ENCODE results near the gene POLR3G. TPM values are rescaled to one million over a fixed set of nuclear protein-coding genes. Genes with fewer than 3 reads are reported as not detected.

POLR3G gene
- total and polyA plus RNA-seq, 12 donors, result 0.13 to 2.1 (median 0.54) TPM

- Histone ChIP-seq H3K4me1 (peaks cover 0 to 17% (median 11%) of the 10 kb centered on the region in 9 donors), H3K27ac (no peak overlapping the region), H3K4me3 (no peak overlapping the region), H3K36me3 (no peaks in the 10 kb centered on the region), H3K27me3 (peaks cover 5 to 58% (median 49%) of the 10 kb centered on the region in 7 donors), H3K9me3 (no peaks in the 10 kb centered on the region)
- no peak for TF ChIP-seq CTCF (IDR thresholded peaks at IDR 0.05)
- intact Hi-C loops (cut with DNase I), result no loop called here
- ATAC-seq (no peak), DNase-seq (no peak)
- WGBS, 2 donors, result 70 to 76% methylated on average over 1 of the region's 1 CpG
Measured at GRCh38 chr5:90561766-90562165, 87.1 kb downstream of the POLR3G start.

GRCh38 chr5:90562341-90562740 is 87.7 kb downstream of the POLR3G start:
- H3K4me1 ChIP-seq, result peaks cover 0 to 17% (median 11%) of the 10 kb centered on the region in 9 donors
- ATAC-seq (no peak), DNase-seq (no peak)
- WGBS, 2 donors, result 61 to 64% methylated on average over 5 of the region's 5 CpGs
- H3K4me3 ChIP-seq, result no peak overlapping the region
- intact Hi-C loops (cut with DNase I), result no loop called here
- H3K27ac ChIP-seq, result no peak overlapping the region
- no peak for TF ChIP-seq CTCF (IDR thresholded peaks at IDR 0.05)
- peaks cover 5 to 52% (median 44%) of the 10 kb centered on the region in 7 donors for H3K27me3 ChIP-seq
- H3K36me3 ChIP-seq, result no peaks in the 10 kb centered on the region
- no peaks in the 10 kb centered on the region for H3K9me3 ChIP-seq

- Histone ChIP-seq H3K36me3 (no peaks in the 10 kb centered on the region), H3K27ac (no peak overlapping the region), H3K9me3 (no peaks in the 10 kb centered on the region), H3K4me1 (peaks cover 0 to 11% (median 9%) of the 10 kb centered on the region in 9 donors), H3K4me3 (no peak overlapping the region), H3K27me3 (peaks cover 5 to 44% (median 36%) of the 10 kb centered on the region in 7 donors)
- intact Hi-C loops (cut with DNase I), result no loop called here
- no peak for DNase-seq
- TF ChIP-seq CTCF (IDR thresholded peaks at IDR 0.05), result no peak
- no peak for ATAC-seq
- 31 to 32% methylated on average over 1 of the region's 1 CpG for WGBS, 2 donors
Measured at GRCh38 chr5:90563108-90563507, 88.4 kb downstream of the POLR3G start.

Other genes starting within 250 kb of the POLR3G start
- 10 to 100 TPM; 17.2 to 26.6 (median 21.3) TPM for gene CETN3, start 65.1 kb upstream of the POLR3G start, total RNA-seq
- gene CETN3, start 65.1 kb upstream of the POLR3G start, polyA plus RNA-seq, result 10 to 100 TPM; 14.4 to 18.4 TPM
- gene MBLAC2, start 93 bp upstream of the POLR3G start, total RNA-seq, result 1 to 10 TPM; 3.1 to 4.8 (median 3.5) TPM
- 1 to 10 TPM; 1.0 to 1.3 TPM for gene MBLAC2, start 93 bp upstream of the POLR3G start, polyA plus RNA-seq
- 10 to 100 TPM; 15.2 to 26.7 (median 19.6) TPM for gene LYSMD3, start 54.7 kb downstream of the POLR3G start, total RNA-seq
- gene LYSMD3, start 54.7 kb downstream of the POLR3G start, polyA plus RNA-seq, result 1 to 10 TPM; 5.8 to 9.8 TPM
- 1 to 10 TPM in 1 of 10 donors, under 1 TPM in 4, not detected in 5; 0.31 to 1.4 (median 0.53) TPM for gene ADGRV1, start 83.9 kb downstream of the POLR3G start, total RNA-seq
- gene ADGRV1, start 83.9 kb downstream of the POLR3G start, polyA plus RNA-seq, result under 1 TPM in 1 of 2 donors, not detected in 1; 0.03 TPM